BE2C (cell line): ENCODE measurements around the gene IMPG1.

Experiments
- DNase-seq: peaks from one replicate; pipeline ENCODE4 v3.0.0-alpha.2; 2020
- H3K27me3 ChIP-seq: fragments of 250-450 bp; sonication (Bioruptor Pico); 2 replicates; pipeline ENCODE4 v1.5.1; 2020; ENCODE audit warnings: mild to moderate bottlenecking
- H3K36me3 ChIP-seq: fragments of 250-450 bp; sonication (Bioruptor Pico); 2 replicates; pipeline ENCODE4 v1.5.1; 2020; ENCODE audit warnings: mild to moderate bottlenecking
- H3K4me1 ChIP-seq: fragments of 250-450 bp; sonication (Bioruptor Pico); 2 replicates; pipeline ENCODE4 v1.5.1; 2020
- H3K4me3 ChIP-seq: 2 replicates; pipeline ENCODE4 v1.5.1; 2011; ENCODE audit warnings: low read depth, low read length
- H3K9me3 ChIP-seq: fragments of 250-450 bp; sonication (Bioruptor Pico); 2 replicates; pipeline ENCODE4 v1.5.1; 2020
- TF ChIP-seq, protein P1 (sequence below): IDR thresholded peaks from 2 replicates; pipeline ENCODE4 v1.5.1; 2012; ENCODE audit warnings: mild to moderate bottlenecking, low read depth, low read length

Gene IMPG1

DNA sequence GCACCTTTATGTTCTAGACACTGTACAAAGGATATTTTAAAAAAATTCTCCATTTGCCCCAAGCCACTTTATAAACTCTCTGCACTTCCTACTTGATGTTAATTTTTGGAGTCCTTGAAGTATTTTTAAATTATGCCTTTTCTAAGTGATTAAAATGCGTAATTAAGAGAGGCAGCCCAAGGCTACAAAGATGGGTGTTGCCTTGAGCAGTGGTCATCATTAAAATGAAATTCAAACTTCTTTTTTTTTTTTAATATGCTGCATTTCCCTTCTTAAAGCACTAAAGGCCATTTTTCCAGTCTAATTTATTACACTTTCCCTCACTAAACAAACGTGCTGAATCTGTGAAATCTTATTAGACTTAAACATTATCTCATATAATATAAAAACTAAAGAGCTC lies 102.4 kb downstream of the IMPG1 start:
- no peak for DNase-seq
- TF ChIP-seq, protein P1, sequence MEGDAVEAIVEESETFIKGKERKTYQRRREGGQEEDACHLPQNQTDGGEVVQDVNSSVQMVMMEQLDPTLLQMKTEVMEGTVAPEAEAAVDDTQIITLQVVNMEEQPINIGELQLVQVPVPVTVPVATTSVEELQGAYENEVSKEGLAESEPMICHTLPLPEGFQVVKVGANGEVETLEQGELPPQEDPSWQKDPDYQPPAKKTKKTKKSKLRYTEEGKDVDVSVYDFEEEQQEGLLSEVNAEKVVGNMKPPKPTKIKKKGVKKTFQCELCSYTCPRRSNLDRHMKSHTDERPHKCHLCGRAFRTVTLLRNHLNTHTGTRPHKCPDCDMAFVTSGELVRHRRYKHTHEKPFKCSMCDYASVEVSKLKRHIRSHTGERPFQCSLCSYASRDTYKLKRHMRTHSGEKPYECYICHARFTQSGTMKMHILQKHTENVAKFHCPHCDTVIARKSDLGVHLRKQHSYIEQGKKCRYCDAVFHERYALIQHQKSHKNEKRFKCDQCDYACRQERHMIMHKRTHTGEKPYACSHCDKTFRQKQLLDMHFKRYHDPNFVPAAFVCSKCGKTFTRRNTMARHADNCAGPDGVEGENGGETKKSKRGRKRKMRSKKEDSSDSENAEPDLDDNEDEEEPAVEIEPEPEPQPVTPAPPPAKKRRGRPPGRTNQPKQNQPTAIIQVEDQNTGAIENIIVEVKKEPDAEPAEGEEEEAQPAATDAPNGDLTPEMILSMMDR: no peak

DNA sequence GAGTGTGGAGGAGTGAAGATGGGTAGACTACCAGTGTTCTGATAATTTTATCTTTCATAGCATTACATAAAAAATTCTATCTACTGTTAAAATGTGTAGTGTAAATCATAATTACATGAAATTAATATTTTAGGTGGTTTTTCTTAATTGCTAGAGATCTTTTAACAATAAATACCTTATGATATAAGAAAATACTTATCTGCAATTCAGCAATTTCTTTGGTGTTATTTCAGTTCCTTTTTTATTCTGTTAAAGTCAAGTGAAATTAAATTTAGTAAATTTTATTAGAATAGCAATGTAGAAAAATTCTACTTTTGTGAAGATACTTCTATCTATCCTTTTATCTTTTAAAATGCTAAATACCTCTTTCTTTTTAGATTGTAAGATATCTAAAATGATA lies 104.3 kb downstream of the IMPG1 start:
- Histone ChIP-seq H3K36me3 (no peaks in the 10 kb centered on the region), H3K9me3 (no peaks in the 10 kb centered on the region; the same call in 1 of the 2 replicates), H3K4me1 (no peaks in the 10 kb centered on the region), H3K27me3 (no peaks in the 10 kb centered on the region), H3K4me3 (no peak overlapping the region)
- TF ChIP-seq, protein P1: no peak
- DNase-seq: no peak

More for the DNA sequence above, 102.4 kb downstream of the IMPG1 start:
- no peaks in the 10 kb centered on the region for H3K27me3 ChIP-seq
- no peak overlapping the region for H3K4me3 ChIP-seq
- no peaks in the 10 kb centered on the region for H3K4me1 ChIP-seq
- H3K9me3 ChIP-seq: no peaks in the 10 kb centered on the region; the same call in 1 of the 2 replicates
- no peaks in the 10 kb centered on the region for H3K36me3 ChIP-seq

DNA sequence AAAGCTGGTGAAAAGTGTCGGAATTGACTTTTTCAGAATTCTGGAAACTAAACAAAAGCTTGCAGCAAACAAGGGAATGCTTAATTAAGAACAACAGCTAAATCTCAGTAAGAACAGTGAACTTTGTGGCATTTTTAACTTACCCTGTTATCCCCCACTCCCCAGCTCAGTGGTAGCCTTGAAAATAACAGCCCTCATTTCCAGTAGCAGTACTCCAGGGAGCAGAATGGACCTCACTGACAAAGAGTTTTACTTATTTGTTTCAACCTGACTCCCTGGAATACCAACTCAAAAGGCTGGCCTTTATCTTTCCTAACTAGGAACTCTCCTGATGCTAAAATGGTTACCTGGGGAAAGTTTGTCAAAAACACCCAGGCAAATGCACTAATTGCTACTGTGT lies 108.9 kb downstream of the IMPG1 start:
- Histone ChIP-seq H3K27me3 (no peaks in the 10 kb centered on the region), H3K9me3 (no peaks in the 10 kb centered on the region), H3K36me3 (no peaks in the 10 kb centered on the region), H3K4me1 (no peaks in the 10 kb centered on the region), H3K4me3 (no peak overlapping the region)
- no peak for DNase-seq
- TF ChIP-seq, protein P1: no peak

DNA sequence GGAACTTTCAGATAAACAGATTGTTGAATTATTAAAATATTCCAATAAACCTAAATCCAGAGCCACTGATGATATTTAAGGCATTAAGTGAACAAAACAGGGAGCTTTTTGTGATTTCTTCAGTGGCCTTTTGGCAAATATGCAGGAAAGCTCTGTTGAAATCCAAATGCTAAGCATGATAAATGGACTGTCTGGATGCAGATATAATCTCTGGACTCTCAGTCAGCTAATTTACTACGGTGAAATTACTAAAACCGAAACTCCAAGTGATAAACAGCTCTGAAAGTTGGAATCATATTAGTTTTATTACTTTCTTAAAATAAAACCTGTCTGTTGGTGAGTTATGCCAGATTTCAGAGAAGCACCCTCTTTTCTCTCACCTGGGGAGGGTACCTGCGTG lies 120.3 kb downstream of the IMPG1 start:
- Histone ChIP-seq H3K9me3 (no peaks in the 10 kb centered on the region), H3K4me3 (no peak overlapping the region), H3K27me3 (no peaks in the 10 kb centered on the region), H3K36me3 (no peaks in the 10 kb centered on the region), H3K4me1 (no peaks in the 10 kb centered on the region)
- no peak for DNase-seq
- TF ChIP-seq, protein P1: no peak

DNA sequence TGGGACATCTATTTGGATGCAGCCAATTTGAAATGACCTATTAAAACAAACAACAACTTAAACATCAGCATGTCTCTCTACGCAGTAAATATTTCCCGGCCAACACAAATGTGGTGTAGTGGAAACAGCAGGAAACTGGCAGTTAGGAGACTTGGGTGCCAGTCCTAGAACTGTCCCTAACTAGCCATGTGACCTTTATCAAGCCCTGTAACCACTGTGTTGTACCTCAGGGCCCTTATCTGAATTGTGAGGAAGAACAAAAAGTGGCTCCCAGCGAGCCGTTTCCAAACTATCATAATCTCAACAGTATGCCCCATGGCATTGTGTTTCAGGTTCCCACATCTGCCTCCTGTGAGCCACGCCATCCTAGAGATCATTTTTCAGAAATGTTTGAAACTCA lies 124.5 kb downstream of the IMPG1 start:
- Histone ChIP-seq H3K36me3 (no peaks in the 10 kb centered on the region), H3K27me3 (no peaks in the 10 kb centered on the region; the same call in 1 of the 2 replicates), H3K4me1 (no peaks in the 10 kb centered on the region), H3K4me3 (no peak overlapping the region), H3K9me3 (no peaks in the 10 kb centered on the region)
- DNase-seq: no peak
- TF ChIP-seq, protein P1: no peak

DNA sequence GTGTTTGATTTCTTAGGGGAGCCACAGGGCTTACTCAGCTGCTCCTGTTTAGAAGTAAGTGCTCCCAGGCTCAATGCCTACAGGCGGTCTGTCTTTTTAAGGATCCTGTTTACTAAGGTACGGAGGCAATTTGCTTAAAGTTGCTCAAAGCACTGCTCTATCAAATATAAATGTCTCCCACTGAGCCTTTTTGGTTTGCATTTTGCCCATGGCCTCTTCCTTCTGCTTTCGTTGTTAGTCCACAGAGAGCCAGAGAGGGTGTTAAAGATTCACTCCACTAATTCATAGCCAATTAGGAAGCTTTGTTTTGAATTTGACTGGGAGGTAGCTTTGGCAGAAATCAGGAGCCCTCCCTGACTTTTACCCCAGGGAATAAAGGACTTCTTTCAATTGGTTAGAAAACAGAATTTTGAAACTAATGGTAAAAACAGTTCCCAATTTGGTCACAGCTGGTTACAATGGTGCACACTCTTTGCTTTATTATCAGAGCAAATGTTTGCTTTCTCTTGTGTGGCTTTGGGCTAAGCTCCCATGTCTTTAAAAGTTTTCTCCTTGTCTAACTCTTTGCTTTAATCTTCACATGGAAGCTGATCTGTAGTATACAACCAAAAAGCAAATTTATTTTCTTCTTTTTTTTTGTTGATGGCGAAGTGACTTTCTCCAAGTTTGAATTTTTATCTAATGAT lies 126.2 kb downstream of the IMPG1 start:
- H3K4me3 ChIP-seq: no peak overlapping the region
- H3K9me3 ChIP-seq: no peaks in the 10 kb centered on the region
- H3K36me3 ChIP-seq: no peaks in the 10 kb centered on the region
- no peak for DNase-seq
- no peaks in the 10 kb centered on the region; the same call in 1 of the 2 replicates for H3K27me3 ChIP-seq
- TF ChIP-seq, protein P1: no peak
- no peaks in the 10 kb centered on the region for H3K4me1 ChIP-seq
